Measurements from ENCODE around the gene TUT4.
"Not testable (repeated sequence)": the region's sequence is repeated elsewhere in the genome, so short reads cannot be mapped to it uniquely, and the experiment has no call there.

The TUT4 gene, protein sequence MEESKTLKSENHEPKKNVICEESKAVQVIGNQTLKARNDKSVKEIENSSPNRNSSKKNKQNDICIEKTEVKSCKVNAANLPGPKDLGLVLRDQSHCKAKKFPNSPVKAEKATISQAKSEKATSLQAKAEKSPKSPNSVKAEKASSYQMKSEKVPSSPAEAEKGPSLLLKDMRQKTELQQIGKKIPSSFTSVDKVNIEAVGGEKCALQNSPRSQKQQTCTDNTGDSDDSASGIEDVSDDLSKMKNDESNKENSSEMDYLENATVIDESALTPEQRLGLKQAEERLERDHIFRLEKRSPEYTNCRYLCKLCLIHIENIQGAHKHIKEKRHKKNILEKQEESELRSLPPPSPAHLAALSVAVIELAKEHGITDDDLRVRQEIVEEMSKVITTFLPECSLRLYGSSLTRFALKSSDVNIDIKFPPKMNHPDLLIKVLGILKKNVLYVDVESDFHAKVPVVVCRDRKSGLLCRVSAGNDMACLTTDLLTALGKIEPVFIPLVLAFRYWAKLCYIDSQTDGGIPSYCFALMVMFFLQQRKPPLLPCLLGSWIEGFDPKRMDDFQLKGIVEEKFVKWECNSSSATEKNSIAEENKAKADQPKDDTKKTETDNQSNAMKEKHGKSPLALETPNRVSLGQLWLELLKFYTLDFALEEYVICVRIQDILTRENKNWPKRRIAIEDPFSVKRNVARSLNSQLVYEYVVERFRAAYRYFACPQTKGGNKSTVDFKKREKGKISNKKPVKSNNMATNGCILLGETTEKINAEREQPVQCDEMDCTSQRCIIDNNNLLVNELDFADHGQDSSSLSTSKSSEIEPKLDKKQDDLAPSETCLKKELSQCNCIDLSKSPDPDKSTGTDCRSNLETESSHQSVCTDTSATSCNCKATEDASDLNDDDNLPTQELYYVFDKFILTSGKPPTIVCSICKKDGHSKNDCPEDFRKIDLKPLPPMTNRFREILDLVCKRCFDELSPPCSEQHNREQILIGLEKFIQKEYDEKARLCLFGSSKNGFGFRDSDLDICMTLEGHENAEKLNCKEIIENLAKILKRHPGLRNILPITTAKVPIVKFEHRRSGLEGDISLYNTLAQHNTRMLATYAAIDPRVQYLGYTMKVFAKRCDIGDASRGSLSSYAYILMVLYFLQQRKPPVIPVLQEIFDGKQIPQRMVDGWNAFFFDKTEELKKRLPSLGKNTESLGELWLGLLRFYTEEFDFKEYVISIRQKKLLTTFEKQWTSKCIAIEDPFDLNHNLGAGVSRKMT (N-terminal part only)

DNA sequence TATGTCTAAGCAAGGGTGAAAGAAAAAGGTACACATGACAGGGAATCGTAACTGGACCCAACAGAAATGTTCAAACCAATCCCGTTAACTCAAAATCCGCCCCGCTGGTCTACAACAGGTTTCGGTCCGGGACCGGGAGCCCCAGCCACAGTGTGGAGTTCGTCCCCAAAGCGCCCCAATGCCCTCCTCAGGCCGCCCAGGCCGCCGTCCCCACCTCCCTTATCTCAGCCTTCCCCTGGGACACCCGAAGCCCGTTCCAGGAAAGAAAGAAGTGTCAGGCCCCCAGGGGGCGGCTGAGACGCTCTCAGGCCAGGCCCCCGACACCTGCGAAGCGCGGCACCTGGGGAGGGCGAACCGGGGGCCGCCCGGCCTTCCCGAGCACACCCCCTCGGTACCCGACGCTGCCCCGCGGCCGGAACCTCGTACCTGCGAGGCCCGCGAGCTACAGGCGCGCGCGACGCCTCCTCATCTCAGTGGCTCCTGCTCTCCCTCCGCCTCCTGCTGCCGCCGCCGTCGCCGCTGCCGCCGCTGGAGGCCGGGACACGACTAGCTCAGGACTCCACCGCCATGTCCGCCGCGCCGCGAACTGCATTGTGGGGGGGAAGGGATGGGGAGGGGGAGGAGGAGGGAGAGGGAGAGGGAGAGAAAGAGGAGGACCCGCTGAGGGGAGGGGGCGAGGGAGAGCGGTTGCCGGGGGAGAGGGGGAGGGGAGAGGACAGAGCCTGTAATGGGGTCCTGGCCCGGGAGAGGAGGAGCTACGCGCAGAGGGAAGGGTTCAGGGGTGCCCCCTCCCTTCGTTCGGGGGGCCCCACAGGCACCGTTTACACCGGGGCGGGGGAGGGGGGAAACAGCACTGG lies at the start of gene TUT4:
Gene TUT4 (minus strand): TSS at position 588 of the 857 bp plus-strand sequence. CDS start 26,812 bp downstream, outside the sequence.
- peak; percentile 46 to 67 (median 56) for DNase-seq

DNA sequence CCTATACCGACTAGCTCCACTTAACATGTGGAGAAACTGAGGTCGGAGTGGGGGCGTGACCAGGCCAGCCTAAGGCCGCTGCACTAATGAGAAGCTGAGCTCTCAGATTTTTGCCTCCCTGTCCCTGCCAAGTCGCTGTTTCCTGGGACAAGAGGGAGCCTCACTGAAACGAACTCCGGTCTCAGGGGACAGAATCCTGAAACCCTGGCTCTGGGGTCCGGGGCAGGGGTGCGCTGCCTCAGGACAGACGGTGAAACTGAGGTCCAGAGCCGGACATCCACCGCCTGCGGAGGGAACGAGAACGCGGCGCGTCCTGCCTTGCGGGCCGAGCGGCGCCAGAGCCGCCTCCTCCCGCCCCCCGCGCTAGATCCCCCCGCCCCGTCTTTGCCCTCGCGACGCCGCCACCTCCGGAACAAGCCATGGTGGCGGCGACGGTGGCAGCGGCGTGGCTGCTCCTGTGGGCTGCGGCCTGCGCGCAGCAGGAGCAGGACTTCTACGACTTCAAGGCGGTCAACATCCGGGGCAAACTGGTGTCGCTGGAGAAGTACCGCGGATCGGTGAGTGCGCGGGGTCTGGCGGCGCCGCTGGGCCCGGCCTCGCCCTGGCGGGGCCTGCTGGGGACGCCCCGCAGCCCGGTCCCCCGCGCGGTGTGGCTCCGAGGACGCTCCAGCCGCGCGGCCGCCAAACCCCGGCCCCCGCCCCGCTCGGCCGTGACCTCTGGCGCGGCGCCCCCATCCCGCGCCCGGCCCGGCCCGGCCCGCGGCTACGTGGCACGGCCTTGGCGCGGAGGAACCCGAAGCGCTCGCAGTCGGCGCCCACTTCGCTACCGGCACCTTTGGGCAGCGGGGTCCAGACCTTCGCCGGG lies 49.3 kb upstream of the TUT4 start, which contains the start of gene GPX7:
Gene GPX7 (plus strand): TSS at position 381 of the 865 bp plus-strand sequence. CDS start 39 bp downstream, at position 420.
- peak; percentile 13 to 64 (median 34) for DNase-seq

GRCh38 chr1:52601519-52601918 lies 48.6 kb upstream of the TUT4 start:
- DNase-seq = no peak

DNA sequence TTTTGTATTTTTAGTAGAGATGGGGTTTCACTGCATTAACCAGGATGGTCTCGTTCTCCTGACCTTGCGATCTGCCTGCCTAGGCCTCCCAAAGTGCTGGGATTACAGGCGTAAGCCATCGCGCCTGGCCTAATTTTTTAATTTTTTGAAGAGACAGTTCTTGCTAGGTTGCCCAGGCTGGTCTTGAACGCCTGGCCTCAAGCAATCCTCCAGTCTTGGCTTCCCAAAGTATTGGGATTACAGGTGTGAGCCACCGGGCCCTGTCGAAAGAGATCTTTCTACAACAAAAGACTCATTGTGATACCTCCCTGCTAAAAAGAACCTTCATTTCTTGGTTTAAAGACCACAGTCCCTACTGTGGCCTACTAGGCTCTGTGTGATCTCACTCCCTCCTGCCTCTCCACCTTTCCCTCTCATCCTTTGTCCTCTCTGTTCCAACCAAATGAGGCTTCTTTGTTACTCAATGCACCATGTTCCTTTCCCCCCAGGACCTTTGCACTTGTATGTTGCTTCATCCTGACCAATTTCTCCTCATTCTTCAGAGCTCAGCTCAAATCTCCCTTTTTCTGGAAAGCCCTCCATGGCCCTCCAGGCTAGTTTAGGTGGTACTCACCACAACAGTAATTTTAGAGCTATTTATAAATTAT lies 47.8 kb upstream of the TUT4 start:
- no peak for DNase-seq

GRCh38 chr1:52599236-52599635 lies 46.3 kb upstream of the TUT4 start:
- DNase-seq = no peak

GRCh38 chr1:52598729-52599128 lies 45.8 kb upstream of the TUT4 start:
- no peak for DNase-seq

GRCh38 chr1:52597912-52598311 lies 45.0 kb upstream of the TUT4 start:
- no peak for DNase-seq

DNA sequence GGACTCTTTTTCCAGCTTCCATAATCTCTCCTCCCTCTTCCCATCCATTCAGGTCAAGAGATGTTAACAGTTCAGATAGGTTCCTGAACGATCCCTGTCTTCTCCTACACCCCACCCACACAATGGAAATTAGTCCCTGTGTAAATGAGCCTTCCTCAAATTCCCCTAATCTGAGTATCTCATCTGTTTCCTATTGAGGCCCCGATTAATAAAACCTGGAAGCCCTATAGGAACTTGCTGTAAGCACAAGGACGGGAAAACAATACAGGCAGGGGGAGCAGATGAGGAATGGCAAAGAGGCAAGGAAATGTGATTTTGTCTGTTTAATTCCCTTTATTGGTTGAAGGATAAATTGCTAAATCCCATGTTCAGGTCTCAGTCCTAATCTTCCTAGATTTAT lies 42.2 kb upstream of the TUT4 start:
- no peak for DNase-seq

- no peak for DNase-seq
Observed at GRCh38 chr1:52593495-52593894, 40.6 kb upstream of the TUT4 start.

GRCh38 chr1:52592637-52593323 lies 39.9 kb upstream of the TUT4 start:
- DNase-seq = no peak

DNA sequence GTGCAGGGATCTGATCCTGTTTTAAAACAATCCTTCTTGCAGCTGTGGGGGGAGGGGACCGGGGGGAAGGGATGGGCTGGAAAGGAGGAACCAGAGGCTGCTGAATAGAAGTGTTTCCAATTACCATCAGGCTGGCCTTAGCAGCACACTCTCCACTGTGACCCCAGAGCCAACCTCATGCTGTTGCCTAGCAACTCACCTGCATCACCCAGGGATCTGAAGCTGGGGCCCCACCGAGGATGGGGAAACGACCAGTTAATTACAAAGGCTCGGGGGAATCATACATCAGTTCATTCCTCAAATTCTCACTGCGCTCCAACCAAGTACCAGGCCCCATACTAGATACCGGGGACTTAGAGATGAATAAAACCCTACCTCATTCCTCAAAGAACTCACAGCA lies 37.4 kb upstream of the TUT4 start:
- DNase-seq = no peak

DNA sequence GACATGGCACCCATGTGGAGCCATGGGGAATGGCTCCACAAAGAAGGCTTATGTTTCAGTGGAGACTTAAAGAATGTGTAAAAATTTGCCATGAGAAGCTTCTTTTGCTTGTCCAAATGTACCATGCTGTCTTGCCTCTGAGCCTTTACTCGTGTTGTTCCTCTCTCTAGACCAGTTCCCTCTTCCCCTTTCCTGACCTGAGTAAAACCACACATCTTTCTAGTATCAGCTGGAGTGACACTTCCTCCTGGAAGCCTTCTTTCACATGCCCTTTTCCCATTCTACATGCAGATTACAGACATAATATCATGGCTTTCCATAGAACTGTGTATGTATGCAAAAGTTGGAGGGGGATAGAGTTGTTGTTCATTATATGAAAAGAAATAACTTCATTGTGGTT lies 35.6 kb upstream of the TUT4 start:
- DNase-seq = no peak

DNA sequence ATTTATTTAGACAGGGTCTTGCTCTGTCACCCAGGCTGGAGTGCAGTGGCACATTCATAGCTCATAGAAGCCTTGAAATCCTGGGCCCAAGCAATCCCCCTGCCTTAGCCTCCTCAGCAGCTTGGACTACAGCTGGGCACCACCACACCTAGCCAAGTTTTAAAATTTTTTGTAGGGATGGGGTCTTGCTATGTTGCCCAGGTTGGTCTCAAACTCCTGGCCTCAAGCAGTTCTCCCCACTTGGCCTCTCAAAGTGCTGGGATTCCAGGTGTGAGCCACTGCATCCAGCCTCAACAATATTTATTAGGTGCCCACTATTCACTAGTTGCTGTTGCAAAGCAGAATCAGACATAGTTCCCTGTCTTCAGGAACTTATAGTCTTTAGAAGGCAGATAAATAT lies 35.1 kb upstream of the TUT4 start:
- DNase-seq = no peak

DNA sequence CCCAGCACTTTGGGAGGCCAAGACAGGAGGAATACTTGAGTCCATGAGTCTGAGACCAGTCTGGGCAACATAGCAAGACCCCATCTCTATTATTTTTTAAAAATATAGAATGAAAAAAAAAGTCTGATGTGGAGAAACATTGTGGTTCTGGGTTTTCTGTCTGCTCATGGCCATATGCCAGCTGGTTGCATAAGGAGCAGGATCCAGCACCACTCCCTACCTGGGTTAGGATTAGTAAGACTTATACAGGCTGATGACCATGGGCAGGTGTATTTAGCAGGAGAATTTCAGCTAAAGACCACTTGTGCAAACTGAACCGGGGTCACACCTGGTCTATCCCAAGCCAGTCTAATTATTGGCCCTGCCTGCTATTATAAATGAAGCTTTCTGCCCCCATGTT lies 32.6 kb upstream of the TUT4 start:
- DNase-seq = no peak

DNA sequence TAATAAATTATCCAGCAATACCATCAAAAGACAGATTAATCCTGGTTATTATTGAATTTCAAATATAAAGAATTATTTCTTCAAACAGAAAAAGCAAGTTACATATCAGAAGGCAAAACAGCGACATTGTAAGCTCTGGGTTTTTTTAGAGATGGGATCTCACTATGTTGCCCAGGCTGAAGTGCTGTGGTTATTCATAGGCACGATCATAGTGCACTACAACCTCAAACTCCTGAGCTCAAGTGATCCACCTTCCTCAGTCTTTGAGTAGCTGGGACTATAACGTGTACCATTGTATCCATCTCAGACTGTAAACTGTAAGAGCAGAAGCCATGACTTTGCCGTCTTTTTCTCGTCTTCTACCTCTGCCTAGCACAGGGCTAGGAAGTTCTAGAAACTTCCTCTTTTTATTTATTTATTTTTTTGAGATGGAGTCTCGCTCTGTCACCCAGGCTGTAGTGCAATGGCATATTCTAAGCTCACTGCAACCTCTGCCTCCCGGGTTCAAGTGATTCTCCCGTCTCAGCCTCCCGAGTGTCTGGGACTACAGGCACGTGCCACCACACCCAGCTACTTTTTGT lies 29.3 kb upstream of the TUT4 start:
- no peak for DNase-seq

DNA sequence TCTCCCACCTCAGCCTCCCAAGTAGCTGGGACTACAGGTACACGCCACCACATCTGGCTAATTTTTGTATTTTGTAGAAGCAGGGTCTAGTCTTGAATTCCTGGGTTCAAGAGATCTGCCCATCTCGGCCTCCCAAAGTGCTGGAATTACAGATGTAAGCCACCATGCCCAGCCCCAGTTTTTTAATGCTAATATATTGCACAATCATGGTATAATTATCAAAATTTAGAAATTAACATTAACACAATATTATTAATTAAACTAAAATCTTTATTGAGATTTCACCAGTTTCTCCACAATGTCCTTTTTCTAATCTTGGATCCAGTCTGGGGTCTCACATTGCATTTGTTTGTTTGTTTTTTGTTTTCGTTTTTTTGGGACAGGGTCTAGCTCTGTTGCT lies 27.4 kb upstream of the TUT4 start:
- no peak for DNase-seq

DNA sequence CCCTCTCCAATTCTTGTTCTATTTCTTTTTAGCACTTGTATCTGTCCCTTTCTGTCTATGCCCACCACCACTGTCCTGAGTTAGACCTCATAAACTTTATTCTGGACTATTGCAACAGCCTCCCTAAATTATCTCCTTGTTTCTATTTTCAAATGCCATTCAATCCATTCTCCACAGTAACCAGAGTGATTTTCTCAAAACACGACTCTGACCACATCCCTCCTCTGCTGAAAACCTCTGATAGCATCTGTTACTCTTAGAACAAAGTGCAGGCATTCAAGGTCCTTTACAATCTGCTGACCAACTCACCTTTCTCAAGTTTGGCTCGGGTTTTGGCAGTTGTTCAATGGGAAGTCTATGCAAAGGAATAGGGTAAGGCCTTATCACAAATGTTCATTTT lies 26.5 kb upstream of the TUT4 start:
- DNase-seq = no peak

DNA sequence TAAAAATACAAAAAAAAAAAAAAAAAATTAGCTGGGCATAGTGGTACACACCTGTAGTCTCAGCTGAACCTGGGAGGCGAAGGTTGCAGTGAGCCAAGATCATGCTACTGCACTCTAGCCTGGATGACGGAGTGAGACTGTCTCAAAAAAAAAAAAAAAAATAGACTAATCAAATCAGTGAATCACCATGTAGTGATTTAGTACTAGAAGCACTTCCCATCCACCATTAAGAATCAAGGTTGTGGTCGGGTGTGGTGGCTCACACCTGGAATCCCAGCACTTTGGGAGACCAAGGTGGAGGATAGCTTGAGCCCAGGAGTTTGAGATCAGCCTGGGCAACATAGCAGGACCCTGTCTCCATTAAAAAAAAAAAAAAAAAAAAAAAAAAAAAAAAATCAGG lies 25.2 kb upstream of the TUT4 start:
- not testable (repeated sequence) for DNase-seq

GRCh38 chr1:52576074-52576473 lies 23.2 kb upstream of the TUT4 start:
- DNase-seq = no peak

GRCh38 chr1:52574594-52574993 lies 21.7 kb upstream of the TUT4 start:
- no peak for DNase-seq

All from activated naive CD4-positive, alpha-beta T cell (primary cell).